HG02938 (cell line): ENCODE results near the gene TM9SF1.
"Not testable (repeated sequence)": the region's sequence is repeated elsewhere in the genome, so short reads cannot be mapped to it uniquely, and the experiment has no call there.

Experiments used
- ATAC-seq: cut with Tn5 transposase; IDR thresholded peaks from one replicate; pipeline ENCODE4 v1.9.1; 2021; ENCODE audit warnings: mild to moderate bottlenecking, moderate library complexity; ENCODE audit not compliant: unreplicated experiment

The TM9SF1 gene

GRCh38 chr14:24228902-24229301 is 33.7 kb upstream of the TM9SF1 start:
- no peak for ATAC-seq

DNA sequence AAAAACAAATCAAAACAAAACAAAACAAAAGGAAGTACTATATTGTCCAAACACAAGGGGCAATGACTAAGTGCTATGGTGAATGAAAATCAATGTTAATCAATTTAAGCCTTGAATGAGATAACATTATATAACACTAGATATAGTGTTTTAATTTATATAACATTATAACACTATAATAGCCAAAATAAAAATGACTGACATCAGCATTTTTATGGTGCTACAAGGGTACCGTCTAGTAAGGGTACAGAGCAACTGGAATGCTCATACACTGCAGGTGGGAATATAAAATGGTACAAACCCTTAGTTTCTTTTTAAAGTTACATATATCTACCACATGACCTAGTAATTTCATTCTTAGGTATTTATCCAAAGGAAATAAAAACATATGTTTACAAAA is 31.2 kb upstream of the TM9SF1 start:
- ATAC-seq: no peak

DNA sequence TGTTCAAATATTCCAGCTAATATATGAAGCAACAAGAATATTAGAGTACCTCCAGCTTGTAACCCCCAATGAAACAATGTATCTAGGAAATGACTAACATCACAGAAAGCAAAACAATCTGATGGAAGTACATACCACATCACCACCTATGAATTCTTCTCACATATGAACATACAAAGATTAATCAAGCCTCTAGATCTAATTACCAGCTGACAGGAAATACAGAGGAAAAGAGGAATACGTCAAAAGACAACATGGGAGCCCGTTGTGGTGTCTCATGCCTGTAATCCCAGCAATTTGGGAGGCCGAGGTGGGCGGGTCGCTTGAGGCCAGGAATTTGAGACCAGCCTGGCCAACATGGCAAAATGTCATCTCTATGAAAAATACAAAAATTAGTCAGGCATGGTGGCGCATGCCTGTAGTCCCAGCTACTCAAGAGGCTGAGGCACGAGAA is 29.4 kb upstream of the TM9SF1 start:
- no peak for ATAC-seq

DNA sequence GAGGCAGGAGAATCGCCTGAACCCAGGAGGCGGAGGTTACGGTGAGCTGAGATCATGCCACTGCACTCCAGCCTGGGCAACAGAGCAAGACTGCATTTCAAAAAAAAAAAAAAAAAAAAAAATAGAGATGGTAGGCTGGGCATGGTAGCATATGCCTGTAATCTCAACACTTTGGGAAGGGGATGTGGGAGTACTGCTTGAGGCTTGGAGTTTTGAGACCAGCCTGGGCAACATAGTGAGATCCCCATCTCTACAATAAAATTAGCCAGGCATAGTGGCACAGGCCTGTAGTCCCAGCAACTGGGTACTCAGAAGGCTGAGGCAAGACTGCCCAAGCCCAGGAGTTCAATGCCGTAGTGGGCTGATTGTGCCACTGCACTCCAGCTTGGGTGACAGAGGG is 27.7 kb upstream of the TM9SF1 start:
- ATAC-seq: not testable (repeated sequence)

DNA sequence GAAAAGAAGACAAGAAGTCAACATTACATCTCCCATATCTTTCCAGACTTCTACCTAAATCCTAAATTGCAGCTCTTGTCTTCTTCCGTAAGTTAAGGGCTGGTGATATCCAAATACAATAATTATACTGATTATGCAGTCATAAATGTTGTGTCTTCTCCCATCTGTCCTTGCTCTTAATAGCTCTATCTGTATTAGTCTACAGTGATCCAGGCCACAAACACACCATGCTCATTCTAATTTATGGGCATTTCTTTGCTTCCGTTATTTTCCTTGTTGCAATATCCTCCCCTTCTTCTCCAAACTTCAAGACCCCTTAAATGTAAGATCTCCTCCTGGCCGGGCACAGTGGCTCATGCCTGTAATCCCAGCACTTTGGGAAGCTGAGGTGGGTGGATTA is 24.3 kb upstream of the TM9SF1 start:
- ATAC-seq: no peak

GRCh38 chr14:24219080-24219479 is 23.8 kb upstream of the TM9SF1 start:
- ATAC-seq: no peak

DNA sequence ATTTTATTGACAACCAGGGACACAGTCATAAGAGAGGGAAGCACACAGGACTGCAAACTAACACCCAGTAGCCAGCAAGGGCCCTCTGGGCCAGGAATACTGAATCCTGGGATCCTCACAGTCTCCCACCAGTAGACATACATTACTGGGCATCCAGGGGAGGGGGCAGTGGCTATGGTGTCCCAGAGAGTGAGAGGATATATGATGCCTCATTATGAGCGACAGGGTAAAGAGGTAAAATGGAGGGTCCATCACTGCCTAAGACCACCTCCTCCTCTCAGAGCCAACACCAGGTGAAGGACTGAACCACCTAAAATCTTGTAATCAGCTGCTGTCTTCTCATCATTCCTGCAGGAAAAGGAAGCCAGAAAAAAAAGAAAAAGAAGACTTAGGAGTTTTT is 21.6 kb upstream of the TM9SF1 start:
- not testable (repeated sequence) for ATAC-seq

- no peak for ATAC-seq
Observed at GRCh38 chr14:24216345-24216699, 21.1 kb upstream of the TM9SF1 start.

DNA sequence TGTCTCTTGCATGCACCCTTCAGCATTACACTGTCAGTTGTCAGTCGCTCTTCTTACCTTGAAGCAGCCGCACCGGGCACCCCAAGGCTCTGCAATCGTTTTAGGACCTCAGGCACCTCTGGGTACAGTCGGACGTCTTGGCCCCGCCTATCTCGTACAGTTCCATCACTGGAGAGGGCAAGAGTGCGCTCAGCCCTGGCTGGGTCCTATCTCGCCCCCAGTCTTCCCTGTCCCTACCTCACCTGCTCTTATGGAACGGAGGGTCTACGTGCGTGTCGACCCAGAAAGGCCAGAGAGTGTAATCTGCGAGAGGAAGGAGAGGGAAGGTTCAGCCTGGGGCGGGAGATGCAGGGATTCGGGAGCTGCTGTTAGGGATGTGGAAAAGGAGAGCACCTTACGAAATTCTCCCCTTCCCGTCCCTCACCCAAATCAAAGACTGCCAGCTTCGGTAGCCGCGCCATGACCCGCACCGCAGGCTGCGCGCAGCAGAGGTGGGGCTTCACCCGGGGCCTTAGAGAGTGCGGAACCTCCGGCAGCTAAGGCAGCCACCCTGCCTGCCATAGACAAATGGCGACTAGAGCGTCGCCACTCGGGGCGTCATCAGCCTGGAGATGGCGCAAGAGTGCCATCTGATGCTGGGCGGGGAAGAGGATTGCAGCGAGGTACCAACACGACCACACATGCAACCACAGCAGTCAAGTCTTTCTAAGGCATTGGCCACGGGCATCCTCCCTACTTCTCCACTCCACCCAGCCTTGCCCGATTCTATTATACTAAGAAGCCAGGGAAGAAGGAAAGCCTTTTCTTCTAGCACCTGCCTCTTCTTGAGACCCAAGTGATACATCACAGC is 20.5 kb upstream of the TM9SF1 start, which contains the start of gene MDP1:
Gene MDP1 (minus strand): TSS at position 572 of the 850 bp plus-strand sequence. CDS start 111 bp downstream, at position 461.
- ATAC-seq: peak; percentile 50

DNA sequence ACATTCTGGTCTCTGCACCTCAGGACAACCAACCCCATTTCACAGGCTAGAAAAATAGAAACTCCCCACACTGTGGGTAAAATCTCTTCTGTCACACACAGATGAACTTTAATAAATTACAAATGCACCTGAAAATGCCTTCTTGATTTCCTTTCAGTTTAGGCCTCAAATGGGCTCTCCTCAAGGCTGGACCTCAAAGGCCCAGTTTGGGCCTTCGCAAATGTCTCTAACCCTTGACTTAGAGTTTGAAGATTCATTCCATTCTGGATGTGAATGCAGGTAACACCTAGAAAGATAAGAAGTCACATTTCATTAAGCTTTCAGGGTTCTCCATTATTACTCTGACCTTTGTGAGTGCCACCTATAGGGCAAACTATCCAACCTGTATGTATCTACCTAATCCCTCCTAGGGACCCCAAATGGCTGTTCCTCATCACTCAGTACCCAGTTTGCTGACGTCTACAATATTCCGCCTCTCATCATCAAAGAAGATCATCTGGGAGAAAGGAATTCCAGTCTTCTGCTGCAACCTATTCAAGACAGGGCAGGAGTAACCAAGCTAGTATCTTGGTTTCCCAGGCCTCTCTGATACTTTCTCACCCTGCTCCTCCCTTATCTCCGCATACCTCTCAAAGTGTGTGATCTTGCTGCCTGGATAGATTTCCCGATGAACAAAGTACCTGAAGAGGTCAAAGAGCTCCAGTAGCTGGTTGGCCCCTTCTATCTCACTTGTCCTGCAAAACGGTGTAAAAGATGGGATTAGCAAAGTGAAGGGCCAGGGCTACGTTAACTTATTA is 18.8 kb upstream of the TM9SF1 start:
- ATAC-seq: no peak

- ATAC-seq: peak; percentile 79
Observed at GRCh38 chr14:24212924-24213865, 18.0 kb upstream of the TM9SF1 start, which contains the start of gene CHMP4A. Gene CHMP4A, minus strand, starts transcription at chr14:24213488. Its CDS starts 49 bp downstream, at chr14:24213439.

DNA sequence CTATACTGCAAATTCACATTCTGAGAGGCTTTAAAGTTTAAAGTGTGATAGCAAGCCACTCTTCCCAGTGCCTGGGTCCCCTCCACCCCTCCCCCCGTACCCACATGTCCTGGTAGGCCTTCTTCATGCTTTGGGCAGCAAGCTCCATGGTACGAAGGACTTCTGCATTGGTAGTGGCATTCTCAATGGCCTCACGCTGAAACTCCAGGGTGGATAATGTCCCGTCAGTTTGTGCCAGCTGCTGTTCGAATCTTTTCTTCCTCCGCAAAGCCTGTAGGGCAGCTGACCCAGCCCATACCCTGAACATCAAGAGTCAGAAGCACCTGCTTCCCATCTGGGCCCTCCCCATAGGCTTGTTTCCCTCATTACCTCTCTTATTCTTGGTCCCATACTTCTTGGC is 16.1 kb upstream of the TM9SF1 start:
- no peak for ATAC-seq

DNA sequence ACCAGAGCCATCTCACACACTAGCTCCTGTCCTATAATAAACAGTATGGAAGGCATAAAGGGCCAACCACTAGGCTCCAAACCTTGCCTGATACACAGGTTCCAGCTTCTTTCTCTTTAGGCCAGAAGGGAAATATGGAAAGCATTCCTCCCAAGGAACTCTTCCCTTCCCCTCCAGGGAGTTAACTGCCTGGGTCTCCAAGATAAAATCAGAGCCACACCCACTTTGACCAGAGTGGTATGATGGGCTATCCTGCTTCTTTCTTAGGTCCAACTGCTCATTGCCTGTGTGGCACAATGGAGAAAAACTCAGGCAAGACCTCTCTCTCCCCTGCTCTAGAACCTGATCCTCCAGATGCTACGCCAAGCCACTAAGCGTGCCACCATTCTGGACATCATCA is 12.4 kb upstream of the TM9SF1 start:
- ATAC-seq: no peak

- ATAC-seq: no peak
Observed at GRCh38 chr14:24207104-24207551, 11.9 kb upstream of the TM9SF1 start.

DNA sequence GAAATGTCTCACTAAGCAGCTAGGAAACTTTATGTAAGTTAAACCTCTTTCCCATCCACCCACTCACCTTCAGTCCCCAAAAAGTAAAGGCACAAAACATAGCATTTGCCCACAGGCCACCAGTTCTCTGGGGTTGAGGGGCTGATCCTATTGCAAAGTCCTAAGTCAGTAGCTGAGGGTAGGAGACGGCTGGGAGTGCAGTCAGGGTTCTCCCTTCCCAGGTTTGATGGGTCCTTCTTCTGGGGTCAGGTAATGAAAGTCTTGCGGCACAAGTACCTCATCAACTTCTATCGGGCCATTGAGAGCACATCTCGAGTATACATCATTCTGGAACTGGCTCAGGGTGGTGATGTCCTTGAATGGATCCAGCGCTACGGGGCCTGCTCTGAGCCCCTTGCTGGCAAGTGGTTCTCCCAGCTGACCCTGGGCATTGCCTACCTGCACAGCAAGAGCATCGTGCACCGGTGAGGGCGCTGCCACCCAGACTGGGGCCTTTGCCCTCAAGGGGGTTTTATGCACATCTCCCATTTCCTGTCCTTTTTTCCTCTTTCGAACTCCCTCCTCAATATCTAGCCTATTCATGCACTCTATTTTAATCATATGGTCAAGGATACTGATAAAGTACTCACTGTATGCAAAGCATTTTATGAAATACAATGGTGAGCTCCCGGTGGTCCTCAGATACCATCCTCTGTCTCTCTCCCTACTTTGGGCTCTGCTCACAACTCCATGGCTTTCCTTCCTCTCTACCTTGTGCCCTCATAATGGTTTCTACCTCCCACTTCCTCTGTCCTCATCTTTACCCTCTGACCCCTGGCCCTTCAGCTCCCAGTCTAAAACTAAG is 11.2 kb upstream of the TM9SF1 start:
- no peak for ATAC-seq

- no peak for ATAC-seq
Observed at GRCh38 chr14:24204163-24205146, 9.2 kb upstream of the TM9SF1 start.

GRCh38 chr14:24203249-24203886 is 8.1 kb upstream of the TM9SF1 start:
- not testable (repeated sequence) for ATAC-seq

- not testable (repeated sequence) for ATAC-seq
Observed at GRCh38 chr14:24202538-24202937, 7.3 kb upstream of the TM9SF1 start.
